AG08395 (cell line): ENCODE measurements around the gene GSG1L.

Experiments
- DNase-seq: peaks from one replicate; pipeline ENCODE4 v3.0.0; 2012; ENCODE audit warnings: mixed read lengths, low spot score

GSG1L gene

DNA sequence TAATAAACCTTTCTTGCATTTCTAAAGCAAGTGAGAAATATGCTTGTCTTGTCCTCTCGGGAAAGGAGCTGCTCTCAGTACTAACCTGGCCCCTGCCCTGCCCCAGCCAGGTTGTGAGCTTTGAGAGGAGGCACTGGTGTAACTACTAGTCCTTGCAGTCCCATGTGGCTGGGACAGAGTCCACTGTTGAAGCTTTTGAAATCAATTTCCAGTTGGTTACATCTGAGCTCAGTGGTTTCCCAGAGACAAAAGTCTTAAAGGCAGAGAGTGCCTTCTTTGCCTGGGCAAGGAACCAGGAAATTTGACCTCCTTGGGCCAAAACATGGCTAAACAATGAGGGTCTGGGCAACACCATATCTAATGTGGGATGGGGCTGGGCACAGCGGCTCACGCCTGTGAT, 48.7 kb downstream of the GSG1L start:
- DNase-seq = no peak

DNA sequence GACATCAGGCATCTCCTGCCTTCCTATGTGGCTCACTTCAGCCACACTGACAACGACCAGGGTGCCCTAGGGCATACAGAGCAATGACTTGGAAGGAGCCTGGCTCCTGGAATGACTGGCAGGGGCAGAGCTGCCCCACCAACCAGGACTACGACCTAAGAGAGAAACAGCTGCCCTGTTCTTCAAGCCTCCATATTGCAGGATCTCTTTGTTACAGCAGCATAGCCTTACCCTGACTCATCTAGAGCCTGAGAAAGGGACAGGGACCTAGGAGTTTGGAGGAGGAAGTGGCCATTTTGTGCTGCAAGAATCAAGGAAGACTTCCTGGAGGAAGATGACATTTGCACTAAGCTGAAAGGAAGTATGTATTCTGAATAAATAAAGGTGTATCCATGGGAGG, 49.6 kb downstream of the GSG1L start:
- no peak for DNase-seq

DNA sequence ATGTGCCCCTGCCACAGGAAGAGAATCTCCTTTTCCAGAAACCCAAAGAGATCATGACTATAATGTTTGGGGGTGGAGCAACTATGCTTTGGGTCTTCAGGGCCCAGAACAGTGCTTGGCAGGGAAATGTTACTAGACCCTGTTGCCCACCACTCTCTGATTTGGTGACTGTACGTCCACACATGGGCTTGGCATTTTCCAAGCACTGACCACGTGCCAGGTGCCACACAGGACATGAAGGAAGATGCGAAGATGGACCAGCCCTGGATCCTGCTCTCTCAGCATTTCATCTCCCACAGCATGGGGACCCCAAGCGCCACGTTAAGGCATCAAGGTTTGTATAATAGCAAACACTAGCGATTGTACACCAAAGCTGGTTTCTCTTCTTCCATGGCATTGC, 50.1 kb downstream of the GSG1L start:
- DNase-seq = no peak

DNA sequence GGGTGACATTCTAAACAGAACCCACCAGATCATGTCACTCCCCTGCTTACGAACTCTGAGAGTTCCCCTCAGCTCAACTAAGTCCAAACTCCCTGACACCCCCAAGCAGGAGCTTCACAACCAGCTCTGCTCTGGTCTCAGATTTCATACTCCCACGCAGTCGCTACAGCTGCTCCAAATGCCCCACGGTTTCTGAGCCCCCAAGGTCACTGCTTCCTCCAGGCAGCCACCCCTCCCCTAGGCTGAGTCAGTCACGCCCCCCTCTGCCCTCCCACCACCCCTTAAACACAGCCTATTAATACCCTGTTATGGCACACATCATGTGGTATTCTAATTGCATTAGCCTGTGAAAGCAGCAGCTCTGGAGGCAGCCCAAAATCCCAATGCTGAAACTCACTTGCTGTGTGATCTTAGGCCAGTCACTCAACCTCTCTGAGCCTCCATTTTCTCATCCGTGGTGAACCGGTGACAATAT, 51.5 kb downstream of the GSG1L start:
- DNase-seq = no peak

DNA sequence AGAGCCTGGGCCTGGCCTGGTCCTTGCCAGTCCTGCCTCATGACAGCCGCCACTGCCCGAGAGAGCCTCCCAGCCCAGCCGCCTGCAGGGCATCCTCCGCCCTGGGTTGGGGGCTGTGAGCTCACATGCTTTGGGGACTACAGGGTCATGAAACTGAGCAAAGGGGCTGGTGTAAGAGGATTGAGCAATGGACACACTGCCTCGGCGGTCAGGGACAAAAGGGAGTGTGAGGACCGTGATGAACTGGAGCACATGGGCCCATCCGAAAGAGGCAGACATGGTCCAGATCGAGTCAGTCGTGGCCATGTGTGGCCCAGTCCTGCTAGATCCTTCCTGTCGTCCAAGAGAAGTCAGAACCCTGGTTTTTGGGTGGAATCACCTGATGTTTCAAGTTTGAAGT, 52.3 kb downstream of the GSG1L start:
- DNase-seq = no peak

DNA sequence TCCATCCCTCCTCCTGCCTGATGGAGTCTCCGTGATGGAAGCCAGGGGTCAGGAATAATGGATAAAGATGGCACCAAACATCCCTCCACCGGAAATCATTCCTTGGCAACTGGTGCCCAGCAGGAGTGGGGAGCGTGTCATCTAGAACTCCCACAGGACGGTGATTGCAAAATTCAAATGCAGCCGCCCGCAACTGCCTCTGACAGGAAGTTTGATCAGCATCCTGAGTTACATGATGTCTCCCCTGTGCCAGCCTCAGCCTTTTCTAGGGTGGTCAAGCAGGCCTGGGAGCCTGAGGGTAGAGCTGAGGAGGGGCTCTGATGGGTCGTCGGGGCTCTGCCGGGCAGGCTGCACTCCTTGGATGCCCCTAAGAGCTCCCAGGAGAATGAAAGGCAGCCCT, 52.8 kb downstream of the GSG1L start:
- peak; percentile 36 for DNase-seq

DNA sequence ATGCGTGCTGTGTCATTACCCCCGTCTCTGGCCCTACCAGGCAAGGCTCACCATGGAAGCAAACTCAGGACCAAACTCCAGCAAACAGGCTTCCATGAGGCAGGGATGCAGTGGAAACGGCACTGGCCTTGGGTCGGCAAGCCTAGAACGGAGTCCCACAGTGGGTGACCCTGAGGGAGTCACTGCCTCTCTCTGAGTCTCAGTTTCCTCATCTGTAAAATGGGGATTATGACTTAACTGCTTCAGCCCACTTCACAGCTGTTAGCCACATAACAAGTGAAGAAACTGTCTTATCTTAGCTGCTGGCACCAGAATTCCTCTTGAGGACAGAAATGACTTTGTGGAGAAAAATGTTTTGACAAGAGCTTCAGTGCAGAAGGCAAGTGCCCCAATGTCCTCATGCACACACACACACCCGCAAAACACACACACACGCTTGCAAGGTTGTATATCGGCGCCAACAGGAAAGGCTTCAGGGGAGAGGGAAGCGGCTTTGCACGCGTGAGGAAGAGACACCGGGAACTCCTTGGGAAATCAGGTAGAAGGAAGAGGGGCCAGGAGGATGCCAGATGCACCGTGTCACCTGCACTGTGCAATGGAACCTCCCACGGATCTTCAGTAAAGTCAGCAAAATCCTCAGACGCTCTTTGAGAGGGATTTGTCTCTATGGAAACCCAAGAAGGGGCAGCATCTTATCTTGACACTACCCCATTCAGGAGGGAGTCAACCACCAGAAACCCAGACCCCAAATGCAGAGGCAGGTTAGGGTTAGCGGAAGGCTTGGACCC, 53.7 kb downstream of the GSG1L start:
- no peak for DNase-seq

DNA sequence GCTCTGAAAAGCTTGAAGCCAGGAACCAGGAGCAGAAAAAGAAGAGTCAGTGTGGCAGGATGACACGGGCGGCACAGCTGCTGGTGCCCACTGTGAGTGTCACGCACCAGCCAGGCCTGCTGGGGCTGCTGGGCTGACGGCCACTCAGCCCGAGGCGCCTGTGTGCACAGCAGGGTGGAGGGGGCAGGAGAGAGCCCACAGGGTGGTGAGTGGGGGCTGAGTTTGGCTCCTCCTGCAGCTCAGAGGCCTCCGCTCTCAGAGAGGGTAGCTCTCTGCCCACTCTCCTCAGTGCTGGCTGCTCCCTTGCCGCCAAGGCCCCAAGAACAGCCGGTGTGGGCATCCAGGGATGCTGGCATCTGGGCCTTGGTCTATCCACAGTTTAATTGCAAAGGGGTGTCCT, 59.6 kb downstream of the GSG1L start:
- DNase-seq = no peak

DNA sequence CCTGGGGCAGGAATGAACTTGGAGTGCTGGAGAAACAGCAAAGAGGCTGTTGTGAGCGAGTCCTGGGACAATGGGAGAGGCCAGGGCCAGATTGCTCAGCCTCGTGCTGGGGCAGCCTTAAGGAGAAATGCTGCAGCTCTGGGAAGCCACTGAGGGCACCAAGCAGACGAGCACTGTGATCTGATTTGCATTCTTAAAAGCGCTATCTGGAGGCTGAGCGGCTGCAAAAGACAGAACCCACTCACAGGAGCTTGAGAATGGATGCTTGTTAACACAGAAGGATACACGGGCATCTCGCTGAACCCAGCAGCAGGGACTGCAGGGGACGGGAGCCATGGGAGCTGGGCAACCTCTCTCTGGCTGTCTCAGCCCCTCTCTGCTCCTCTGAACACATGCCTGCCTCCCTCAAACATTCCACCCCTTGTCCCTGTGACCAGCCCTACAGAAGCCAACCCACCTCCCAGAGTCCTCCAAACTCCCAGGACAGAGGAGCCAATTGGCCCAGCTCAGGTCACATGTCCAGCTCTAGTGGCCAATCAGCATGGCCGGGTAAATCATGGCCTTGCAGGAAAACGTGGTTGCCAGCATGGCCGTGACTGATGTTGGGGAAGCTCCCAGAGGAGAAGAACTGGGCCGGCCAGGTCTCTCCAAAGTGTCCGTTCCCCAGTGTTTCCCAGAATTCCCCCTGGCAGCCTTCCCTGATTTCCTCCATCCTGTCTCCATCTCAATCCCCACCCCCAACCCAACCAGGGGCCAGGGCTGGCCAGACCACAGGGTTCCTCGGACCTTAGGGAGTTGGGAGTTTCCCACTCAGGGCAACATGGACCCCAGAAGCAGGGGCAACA, 60.3 kb downstream of the GSG1L start:
- no peak for DNase-seq

DNA sequence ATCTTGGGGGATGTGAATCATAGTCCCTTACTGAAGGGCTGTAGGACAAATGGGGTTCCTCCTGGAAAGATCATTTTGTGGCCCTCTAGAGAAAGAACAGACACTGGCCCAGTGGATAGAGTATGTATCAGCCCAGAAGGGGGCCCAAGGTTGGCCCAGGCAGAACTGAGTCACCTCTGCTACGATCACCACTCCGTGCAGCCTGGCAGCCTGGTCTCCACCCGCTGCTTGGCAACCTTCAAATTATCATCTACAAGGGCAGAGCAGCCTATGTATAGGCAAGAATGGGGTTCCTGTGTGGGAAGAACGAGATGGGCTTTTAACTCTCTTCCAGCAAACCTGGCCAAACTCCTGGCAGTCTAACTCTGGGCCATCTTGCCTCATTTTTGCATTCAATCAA, 61.9 kb downstream of the GSG1L start:
- DNase-seq = no peak

DNA sequence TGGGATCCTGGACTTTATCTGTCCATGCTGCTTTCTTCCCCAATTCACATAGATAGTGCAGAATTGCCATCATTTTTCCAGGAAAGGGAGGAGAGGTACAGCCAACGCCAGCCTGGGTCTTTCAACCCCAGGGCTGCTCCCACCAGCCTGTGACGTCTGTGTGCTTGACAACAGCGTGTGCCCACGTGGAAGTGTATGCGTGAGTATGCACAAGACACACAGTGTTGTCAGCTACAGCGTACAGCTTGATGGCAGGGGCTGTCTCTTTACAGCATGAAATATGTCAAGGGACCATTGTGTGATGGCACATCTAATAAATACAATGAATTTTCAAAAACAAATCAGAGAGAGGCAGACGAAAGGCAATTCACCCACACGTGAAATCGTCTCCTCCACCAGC, 62.3 kb downstream of the GSG1L start:
- no peak for DNase-seq

DNA sequence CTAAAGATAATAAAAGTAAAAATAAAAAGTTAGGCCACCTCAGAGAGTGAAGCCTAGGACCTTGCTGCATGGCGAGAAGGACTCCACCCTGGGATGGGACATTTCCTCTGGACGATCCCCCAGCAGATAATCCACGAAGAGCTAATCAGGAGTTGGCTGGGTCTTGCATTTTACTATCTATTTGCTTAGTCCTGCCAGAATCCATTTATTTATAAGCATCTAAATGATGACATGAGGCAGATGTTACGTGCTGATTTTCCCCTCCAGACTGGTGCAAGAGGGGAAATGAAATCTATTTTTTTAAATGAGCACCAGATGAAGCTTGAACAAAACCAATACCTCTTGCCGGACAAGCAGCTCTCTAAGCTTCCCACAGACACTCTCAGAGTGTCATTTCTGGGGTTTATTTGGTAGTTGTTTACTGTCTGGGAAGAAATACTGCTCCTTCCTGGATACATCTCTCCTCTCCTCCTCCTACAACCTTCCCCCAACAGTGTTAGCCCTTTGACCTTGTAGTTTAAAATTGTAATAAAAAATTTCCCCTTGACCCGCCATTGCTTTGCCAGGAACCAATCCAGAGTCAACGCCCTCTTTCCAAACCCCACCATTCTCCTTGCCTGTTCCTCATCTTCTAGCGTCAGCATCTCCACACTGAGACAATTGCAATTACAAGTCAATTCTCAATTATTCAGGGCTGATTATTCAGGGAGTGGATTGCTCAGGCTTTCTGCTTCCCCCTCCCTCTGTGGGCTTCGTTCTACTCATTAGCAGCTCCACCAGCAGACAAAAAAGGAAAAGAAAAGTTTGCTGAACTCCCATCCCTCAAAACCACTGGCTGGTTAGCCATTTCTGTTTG, 63.0 kb downstream of the GSG1L start:
- no peak for DNase-seq

DNA sequence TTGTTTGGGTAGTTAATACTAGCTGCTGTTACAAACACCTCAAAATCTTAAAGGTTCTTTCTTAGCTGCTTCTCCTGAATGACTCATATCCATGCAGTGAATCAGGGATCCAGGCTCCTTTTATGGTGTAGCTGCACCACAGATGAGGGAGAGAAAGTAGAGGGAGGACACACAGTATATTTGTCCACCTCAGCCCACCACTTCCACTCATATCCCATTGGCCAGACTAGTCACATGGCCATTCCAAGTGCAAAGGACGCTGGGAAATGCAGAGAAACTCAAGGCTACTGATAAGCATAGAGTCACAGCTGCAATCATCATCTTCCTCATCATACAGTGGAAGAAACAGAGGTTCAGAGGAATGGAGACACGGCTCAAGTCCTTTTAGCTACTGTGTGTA, 63.8 kb downstream of the GSG1L start:
- DNase-seq = no peak

DNA sequence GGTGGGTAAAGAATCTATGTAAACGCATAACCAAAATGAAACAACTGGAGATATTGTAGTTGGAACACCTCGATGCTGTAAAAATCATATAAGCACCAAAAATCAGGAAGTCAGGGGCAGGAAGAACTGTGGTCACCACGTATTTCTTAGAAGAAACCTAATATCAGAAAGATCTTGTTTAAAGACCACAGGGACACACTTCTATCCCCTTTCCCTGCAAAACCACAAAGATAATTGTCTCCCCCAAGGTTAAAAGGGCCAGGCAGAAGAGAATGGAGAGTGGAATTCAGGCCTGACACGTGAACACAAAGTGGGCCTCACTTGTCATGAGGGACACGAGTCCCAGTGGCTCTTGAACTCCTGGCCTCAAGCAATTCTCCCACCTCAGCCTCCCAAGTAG, 68.1 kb downstream of the GSG1L start:
- no peak for DNase-seq

DNA sequence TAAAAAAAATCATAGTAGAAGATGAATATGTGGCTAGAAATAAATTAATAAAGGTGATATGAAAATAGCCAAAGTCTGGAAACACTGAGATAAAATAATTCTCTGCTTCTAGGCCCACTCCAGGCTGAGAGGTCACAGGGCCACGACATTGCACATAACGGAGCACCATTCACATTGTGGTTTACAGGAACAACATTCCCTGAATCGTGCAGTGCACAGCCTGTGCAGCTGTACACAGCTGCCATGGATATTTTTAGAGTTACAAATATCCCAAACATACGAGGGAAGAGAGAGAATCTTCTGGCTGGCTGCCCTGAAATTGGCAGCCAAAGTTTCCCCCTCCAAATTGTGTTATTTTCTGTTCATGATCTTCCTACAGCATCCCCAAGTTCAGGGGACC, 68.8 kb downstream of the GSG1L start:
- DNase-seq = no peak

DNA sequence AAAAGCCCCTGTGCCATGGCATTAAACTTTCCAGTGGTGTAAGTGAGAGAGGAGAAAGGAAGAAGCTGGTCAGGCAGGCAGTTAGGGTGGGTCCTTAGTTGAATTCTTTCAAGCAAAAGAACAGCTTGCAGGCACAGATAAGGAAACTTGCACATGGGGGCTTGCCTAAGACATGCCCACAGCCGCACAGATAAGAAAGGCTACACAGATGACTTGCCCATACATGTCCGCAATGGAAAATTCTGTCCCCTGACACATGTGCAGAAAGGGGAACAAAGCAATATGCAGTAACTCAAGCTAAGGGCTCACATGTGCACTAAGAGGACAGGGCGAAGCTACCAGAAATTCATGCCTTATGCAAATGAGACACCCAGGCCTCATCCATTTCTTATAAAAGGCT, 69.9 kb downstream of the GSG1L start:
- DNase-seq = no peak

DNA sequence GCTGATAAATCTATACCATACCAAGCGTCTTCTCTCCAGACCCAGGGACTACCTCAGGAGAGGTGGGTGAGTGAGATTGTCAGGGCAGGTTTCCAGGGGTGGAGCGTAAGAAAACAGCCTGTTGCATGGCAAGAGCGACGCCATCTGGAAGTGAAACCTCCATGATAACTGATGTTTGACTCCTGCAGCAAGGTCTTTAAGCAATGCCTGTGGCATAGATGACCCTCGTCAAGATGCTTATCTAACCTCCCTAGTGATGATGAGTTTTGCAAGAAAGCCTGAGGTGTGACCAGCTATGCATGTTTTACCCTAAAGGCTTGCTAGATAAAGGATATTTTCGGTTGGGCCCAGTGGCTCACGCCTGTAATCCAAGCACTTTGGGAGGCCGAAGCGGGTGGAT, 71.6 kb downstream of the GSG1L start:
- DNase-seq = no peak

DNA sequence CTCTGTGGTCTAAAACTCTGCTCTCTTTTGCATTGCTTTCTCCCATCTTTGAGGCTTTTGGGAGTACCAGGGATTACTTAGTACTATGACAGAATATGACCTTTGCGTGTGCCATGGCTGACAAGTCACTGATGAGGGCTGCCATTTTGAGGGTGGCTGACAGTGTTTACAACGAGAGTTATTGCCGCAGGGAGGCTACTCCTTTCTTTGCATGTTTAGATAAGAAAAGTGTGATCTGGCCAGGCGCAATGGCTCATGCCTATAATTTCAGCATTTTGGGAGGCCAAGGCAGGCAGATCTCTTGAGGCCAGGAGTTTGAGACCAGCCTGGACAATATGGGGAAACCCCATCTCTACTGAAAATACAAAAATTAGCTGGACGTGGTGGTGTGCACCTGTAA, 77.5 kb downstream of the GSG1L start:
- no peak for DNase-seq

DNA sequence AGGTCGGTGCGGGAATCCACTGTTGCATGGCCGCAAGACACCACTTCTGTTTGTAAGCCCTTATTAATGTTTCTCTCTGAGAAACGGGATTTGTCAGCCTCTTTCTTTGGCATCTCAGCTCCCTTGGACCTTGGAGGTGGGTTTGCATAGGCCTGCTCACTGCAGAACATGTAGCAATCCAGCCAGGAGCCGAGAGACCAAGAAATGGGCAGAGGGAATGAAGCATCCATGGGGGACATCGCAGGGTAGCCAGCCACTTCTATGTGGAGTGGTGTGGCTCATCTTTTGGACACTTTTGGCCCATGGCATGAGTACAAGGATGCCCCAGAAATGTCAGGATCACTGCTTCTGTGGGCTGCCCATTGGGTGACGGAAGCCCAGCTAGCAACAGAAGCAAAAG, 79.4 kb downstream of the GSG1L start:
- DNase-seq = no peak

DNA sequence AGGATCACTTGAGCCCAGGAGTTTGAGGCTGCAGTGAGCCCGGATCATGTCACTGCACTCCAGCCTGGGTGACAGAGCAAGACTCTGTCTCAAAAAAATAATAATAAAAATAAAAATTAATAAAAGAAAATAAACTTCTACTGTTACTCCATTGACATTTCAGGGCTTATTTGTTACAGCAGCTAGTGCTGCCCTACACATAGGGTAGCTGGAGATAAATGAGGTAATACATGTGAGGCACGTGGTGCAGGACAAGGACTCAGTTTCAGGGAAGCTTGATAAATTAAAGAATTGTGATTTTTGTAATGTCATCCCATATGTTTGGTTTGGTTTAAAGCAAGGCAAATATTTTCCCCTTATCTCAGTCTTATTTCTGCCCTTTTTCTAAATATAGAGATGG, 80.3 kb downstream of the GSG1L start:
- DNase-seq = no peak

DNA sequence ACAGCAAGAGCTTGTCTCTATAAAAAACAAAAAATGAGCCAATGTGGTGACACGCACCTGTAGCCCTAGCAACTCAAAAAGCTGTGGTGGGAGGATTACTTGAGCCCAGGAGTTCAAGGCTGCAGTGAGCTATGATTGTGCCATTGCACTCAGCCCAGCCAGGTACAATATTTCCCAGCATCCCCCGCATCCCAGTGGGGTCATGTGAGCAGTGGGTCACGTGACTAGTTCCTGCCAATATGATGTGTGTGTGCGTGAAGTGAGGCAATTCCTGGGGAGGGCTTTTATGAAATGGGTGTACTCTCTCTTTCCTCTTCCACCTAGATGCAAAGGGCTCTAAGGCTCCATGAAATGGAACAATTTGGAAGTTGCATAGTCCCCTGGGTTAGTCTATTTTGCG, 81.3 kb downstream of the GSG1L start:
- DNase-seq = no peak

DNA sequence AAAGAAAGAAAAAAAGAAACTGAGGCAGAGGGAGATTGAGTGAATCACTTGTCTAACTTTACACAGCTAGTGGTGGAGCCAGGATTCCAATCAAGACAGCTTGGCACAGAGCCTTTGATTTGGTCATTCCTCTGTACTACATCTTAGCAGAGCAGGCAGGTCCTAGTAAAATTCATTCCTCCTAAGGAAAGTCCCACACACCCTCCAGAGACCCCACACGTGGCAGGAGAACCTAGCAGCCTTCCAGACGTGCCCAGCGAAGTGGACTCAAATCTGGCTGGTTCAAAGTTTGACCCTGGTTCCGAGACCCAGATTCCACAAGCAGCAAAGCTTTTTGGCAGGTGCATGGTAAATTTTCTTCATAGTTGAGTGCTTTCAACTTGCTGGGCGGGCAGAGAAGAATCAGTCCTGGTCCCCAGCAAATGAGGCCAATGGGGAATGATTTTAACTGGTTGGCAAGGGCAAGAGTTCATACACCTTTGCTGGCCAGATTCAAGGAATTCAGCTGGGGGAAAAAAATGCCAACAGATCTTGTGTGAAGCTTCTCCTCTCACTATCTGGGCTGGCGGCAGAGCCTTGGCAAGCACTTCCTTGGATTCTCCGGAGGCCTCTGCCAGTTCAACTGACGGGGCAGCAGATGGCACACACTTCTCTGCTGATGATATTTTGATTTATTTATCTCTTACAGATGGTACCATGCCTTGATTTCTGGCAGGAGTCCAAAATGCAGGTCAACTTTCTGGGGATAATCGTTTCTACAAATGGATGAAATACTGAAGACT, 82.4 kb downstream of the GSG1L start:
- DNase-seq = no peak
